Measurements from ENCODE around the gene LRRK2. TPM values are rescaled to one million over a fixed set of nuclear protein-coding genes. Genes with fewer than 3 reads are reported as not detected.
A peak's percentile ranks its signal among the peaks of the same experiment; 100 is the strongest.

The LRRK2 gene
- total and polyA plus RNA-seq, 2 of the 13 experiments (the other 11 are each of a cell fraction or from before 2014, with no cell fraction given): not detected

- TF ChIP-seq MAX (IDR thresholded peaks at IDR 0.05) (0 out of 2 replicates have a peak, but pooled peaks have one; percentile 21), UBTF (CRISPR knock-in tag; IDR thresholded peaks at IDR 0.05) (peak; percentile 46; the same call in 1 of the 2 replicates), AGO1 (IDR thresholded peaks at IDR 0.05; ENCODE audit: low read depth, low read length, poor library complexity, severe bottlenecking) (peak; percentile 26), NR2F1 (CRISPR knock-in tag; IDR thresholded peaks at IDR 0.05) (no peak), SP2 (CRISPR knock-in tag; IDR thresholded peaks at IDR 0.05) (no peak), ZNF10 (CRISPR knock-in tag; IDR thresholded peaks at IDR 0.05; ENCODE audit: borderline replicate concordance, low read depth) (no peak), ZNF687 (CRISPR knock-in tag; IDR thresholded peaks at IDR 0.05) (peak; percentile 48), POLR2AphosphoS5 (IDR thresholded peaks at IDR 0.05; ENCODE audit: low read depth, low read length) (no peak), ZNF616 (CRISPR knock-in tag; IDR thresholded peaks at IDR 0.05; ENCODE audit: low read depth) (no peak), HNRNPK (IDR thresholded peaks at IDR 0.05; ENCODE audit: low read depth, low read length, poor library complexity, severe bottlenecking) (peak; percentile 15), ZNF205 (CRISPR knock-in tag; IDR thresholded peaks at IDR 0.05) (no peak), CENPX (CRISPR knock-in tag; IDR thresholded peaks at IDR 0.05) (no peak), PBX3 (CRISPR knock-in tag; IDR thresholded peaks at IDR 0.05; ENCODE audit: borderline replicate concordance) (no peak), HNRNPL (IDR thresholded peaks at IDR 0.05; ENCODE audit: low read depth, low read length) (no peak), JUNB (CRISPR knock-in tag; IDR thresholded peaks at IDR 0.05; ENCODE audit: borderline replicate concordance) (no peak), ZNF543 (CRISPR knock-in tag; IDR thresholded peaks at IDR 0.05) (0 out of 2 replicates have a peak, but pooled peaks have one; percentile 41), SMAD3 (CRISPR knock-in tag; IDR thresholded peaks at IDR 0.05) (no peak), NAIF1 (CRISPR knock-in tag; IDR thresholded peaks at IDR 0.05; ENCODE audit: borderline replicate concordance) (no peak), HINFP (CRISPR knock-in tag; IDR thresholded peaks at IDR 0.05; ENCODE audit: low read depth) (peak; percentile 50; the same call in 1 of the 2 replicates)
Measured at GRCh38 chr12:40224439-40225291, at the start of gene LRRK2 (continued).
